IMR-90 (cell line): Measurements from ENCODE around the gene DUS2.
"Not testable (repeated sequence)": the region's sequence is repeated elsewhere in the genome, so short reads cannot be mapped to it uniquely, and the experiment has no call there.

ENCODE experiments used
- BHLHE40 ChIP-seq: fragments of 150-350 bp; IDR thresholded peaks from 2 replicates; pipeline ENCODE4 v1.6.1; 2016; ENCODE audit warnings: mild to moderate bottlenecking, low read depth, low read length
- POLR2A ChIP-seq: IDR thresholded peaks from 2 replicates; pipeline ENCODE4 v1.6.1; 2012; ENCODE audit warnings: mild to moderate bottlenecking, low read depth, low read length
- TF ChIP-seq, protein P1 (sequence below): conservative IDR thresholded peaks from 2 replicates; pipeline ENCODE4 v1.5.1; 2012; ENCODE audit warnings: mild to moderate bottlenecking, low read depth, low read length, improper control_type of control experiment
- TF ChIP-seq, protein P2 (sequence below): fragments of 150-350 bp; IDR thresholded peaks from 2 replicates; pipeline ENCODE4 v1.6.1; 2016; ENCODE audit warnings: low read depth, mild to moderate bottlenecking, low read length, moderate library complexity, borderline replicate concordance

DNA sequence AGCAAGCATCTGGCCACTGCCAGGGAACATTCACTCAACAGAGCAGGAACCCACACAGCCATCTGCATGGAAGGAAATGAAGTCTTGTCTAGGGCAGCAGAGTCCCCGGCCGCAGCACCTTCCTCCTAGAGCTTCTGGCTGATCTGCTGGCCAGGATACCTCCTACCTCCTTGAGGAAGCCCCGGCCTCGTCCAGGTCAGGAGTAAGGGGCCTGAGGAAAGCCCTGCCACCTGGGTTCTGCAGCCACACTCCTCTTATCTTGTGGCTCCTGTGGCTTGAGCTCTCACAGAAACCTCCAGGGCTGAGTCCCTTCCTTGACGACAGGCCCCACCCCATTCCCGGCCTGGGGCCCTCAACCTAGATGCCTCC lies 29.1 kb upstream of the DUS2 start:
- not testable (repeated sequence) for TF ChIP-seq POLR2A, BHLHE40
- TF ChIP-seq, protein P1, sequence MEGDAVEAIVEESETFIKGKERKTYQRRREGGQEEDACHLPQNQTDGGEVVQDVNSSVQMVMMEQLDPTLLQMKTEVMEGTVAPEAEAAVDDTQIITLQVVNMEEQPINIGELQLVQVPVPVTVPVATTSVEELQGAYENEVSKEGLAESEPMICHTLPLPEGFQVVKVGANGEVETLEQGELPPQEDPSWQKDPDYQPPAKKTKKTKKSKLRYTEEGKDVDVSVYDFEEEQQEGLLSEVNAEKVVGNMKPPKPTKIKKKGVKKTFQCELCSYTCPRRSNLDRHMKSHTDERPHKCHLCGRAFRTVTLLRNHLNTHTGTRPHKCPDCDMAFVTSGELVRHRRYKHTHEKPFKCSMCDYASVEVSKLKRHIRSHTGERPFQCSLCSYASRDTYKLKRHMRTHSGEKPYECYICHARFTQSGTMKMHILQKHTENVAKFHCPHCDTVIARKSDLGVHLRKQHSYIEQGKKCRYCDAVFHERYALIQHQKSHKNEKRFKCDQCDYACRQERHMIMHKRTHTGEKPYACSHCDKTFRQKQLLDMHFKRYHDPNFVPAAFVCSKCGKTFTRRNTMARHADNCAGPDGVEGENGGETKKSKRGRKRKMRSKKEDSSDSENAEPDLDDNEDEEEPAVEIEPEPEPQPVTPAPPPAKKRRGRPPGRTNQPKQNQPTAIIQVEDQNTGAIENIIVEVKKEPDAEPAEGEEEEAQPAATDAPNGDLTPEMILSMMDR = not testable (repeated sequence)
- TF ChIP-seq, protein P2, sequence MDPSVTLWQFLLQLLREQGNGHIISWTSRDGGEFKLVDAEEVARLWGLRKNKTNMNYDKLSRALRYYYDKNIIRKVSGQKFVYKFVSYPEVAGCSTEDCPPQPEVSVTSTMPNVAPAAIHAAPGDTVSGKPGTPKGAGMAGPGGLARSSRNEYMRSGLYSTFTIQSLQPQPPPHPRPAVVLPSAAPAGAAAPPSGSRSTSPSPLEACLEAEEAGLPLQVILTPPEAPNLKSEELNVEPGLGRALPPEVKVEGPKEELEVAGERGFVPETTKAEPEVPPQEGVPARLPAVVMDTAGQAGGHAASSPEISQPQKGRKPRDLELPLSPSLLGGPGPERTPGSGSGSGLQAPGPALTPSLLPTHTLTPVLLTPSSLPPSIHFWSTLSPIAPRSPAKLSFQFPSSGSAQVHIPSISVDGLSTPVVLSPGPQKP = not testable (repeated sequence)
